Endothelial cell of umbilical vein (primary cell): Measurements from ENCODE around the gene VGLL4. TPM values are rescaled to one million over a fixed set of nuclear protein-coding genes. Genes with fewer than 3 reads are reported as not detected.

Experiments used
- BruUV-seq: library from RNA; stranded (reverse); fragments of 400-500 nt; replicated peaks from 2 replicates; lab custom pipeline; 2021; lab: Mats Ljungman, UMichigan
- CTCF ChIA-PET: fragments of 300-600, 350-600 bp; sonication (Branson Sonifier 250); formaldehyde crosslinking; loops from one replicate; lab custom pipeline; 2021; ENCODE audit warnings: antibody characterized with exemption, inconsistent platforms; lab: Charles Lee
- POLR2A ChIA-PET: fragments of 300-600, 350-600 bp; sonication (Branson Sonifier 250); formaldehyde crosslinking; loops from one replicate; lab custom pipeline; 2021; ENCODE audit warnings: antibody characterized with exemption, inconsistent platforms; lab: Charles Lee
- DNase-seq: peaks from one replicate; pipeline ENCODE4 v3.0.0-alpha.2; 2011; ENCODE audit warnings: low read depth, low spot score
- FAIRE-seq: peaks from 2 replicates; lab custom pipeline; 2011; peaks lifted over from hg19 to GRCh38; lab: Jason Lieb, UNC
- H2AFZ ChIP-seq: 2 replicates; pipeline ENCODE4 v1.6.0; 2012; ENCODE audit warnings: low read depth, low read length, control low read depth, inconsistent platforms
- H3K27ac ChIP-seq: 2 replicates; pipeline ENCODE4 v1.5.1; 2011; ENCODE audit warnings: low read depth, mild to moderate bottlenecking, control low read depth, low read length, moderate library complexity; ENCODE audit not compliant: insufficient read depth
- H3K27me3 ChIP-seq, 2 experiments: 2 replicates each; pipeline versions ENCODE4 v1.6.0 to v1.6.1; 2011; ENCODE audit warnings: low read length in 2 of 2, mixed read lengths in 1 of 2; ENCODE audit not compliant: control insufficient read depth in 2 of 2, insufficient read depth in 2 of 2
- H3K36me3 ChIP-seq, 2 experiments: 2 replicates in 1 of 2; 3 replicates in 1 of 2; pipeline ENCODE4 v1.5.1; 2011; ENCODE audit warnings: low read length in 2 of 2, mild to moderate bottlenecking in 1 of 2, moderate library complexity in 1 of 2; ENCODE audit not compliant: control insufficient read depth in 2 of 2, insufficient read depth in 2 of 2; ENCODE audit errors: extremely low read depth in 1 of 2
- H3K4me1 ChIP-seq: 3 replicates; pipeline ENCODE4 v1.5.1; 2011; ENCODE audit warnings: mild to moderate bottlenecking, low read length; ENCODE audit not compliant: control insufficient read depth, insufficient read depth; ENCODE audit errors: extremely low read depth
- H3K4me2 ChIP-seq: 2 replicates; pipeline ENCODE4 v1.6.1; 2011; ENCODE audit warnings: low read length, control low read depth, mixed read lengths; ENCODE audit not compliant: insufficient read depth
- H3K4me3 ChIP-seq, 3 experiments: fragments of 200-600 bp in 1 of 3; sonication (generic), shearing (Covaris generic) in 1 of 3; replicated peaks in 1 of 3; 2 replicates each; pipeline ENCODE4 v1.5.1; 2011 to 2016; ENCODE audit warnings: control low read depth in 3 of 3, low read length in 3 of 3, mild to moderate bottlenecking in 2 of 3, inconsistent platforms in 1 of 3, low read depth in 1 of 3, moderate library complexity in 1 of 3; ENCODE audit not compliant: insufficient read depth in 1 of 3
- H3K79me2 ChIP-seq: 2 replicates; pipeline ENCODE4 v1.6.0; 2012; ENCODE audit warnings: low read length, inconsistent platforms; ENCODE audit not compliant: control insufficient read depth, insufficient read depth
- H3K9ac ChIP-seq: replicated peaks from 2 replicates; pipeline ENCODE3; 2011; ENCODE audit warnings: low read length, control low read depth; ENCODE audit not compliant: insufficient read depth; ENCODE audit errors: extremely low read depth
- H3K9me1 ChIP-seq: replicated peaks from 3 replicates; pipeline ENCODE4 v1.6.0; 2011; ENCODE audit warnings: mild to moderate bottlenecking, low read length; ENCODE audit not compliant: control insufficient read depth, insufficient read depth; ENCODE audit errors: extremely low read depth
- H3K9me3 ChIP-seq: replicated peaks from 2 replicates; pipeline ENCODE4 v1.5.1; 2012; ENCODE audit warnings: low read length, inconsistent platforms; ENCODE audit not compliant: control insufficient read depth, insufficient read depth
- H4K20me1 ChIP-seq: replicated peaks from 2 replicates; pipeline ENCODE3; 2011; ENCODE audit warnings: mild to moderate bottlenecking, low read length; ENCODE audit not compliant: control insufficient read depth, insufficient read depth; ENCODE audit errors: extremely low read depth
- CTCF ChIP-seq, 2 donors: IDR thresholded peaks; 1 replicate in 1 of 2; 2 replicates in 1 of 2; pipeline ENCODE4 v1.5.1; 2011; ENCODE audit warnings: low read length in 2 of 2, mild to moderate bottlenecking in 2 of 2, moderate library complexity in 2 of 2, control low read depth in 1 of 2, inconsistent platforms in 1 of 2, low read depth in 1 of 2; ENCODE audit not compliant: insufficient read depth in 1 of 2; ENCODE audit errors: extremely low read depth in 1 of 2
- EZH2 ChIP-seq: IDR thresholded peaks from 2 replicates; pipeline ENCODE4 v1.6.1; 2012; ENCODE audit warnings: borderline replicate concordance, low read depth, mild to moderate bottlenecking, moderate library complexity, low read length, inconsistent platforms; ENCODE audit not compliant: severe bottlenecking
- FOS ChIP-seq: IDR thresholded peaks from 2 replicates; pipeline ENCODE4 v1.6.1; 2011; ENCODE audit warnings: mild to moderate bottlenecking, low read length, moderate library complexity, borderline replicate concordance; ENCODE audit not compliant: insufficient read depth
- GATA2 ChIP-seq: IDR thresholded peaks from 2 replicates; pipeline ENCODE4 v1.7.0; 2011; ENCODE audit warnings: low read depth, mild to moderate bottlenecking, moderate library complexity, mixed read lengths, low read length; ENCODE audit not compliant: insufficient read length, insufficient read depth
- JUN ChIP-seq: IDR thresholded peaks from 2 replicates; pipeline ENCODE4 v1.6.1; 2011; ENCODE audit warnings: borderline replicate concordance, low read depth; ENCODE audit not compliant: insufficient read length, insufficient read depth
- MAX ChIP-seq: IDR thresholded peaks from 2 replicates; pipeline ENCODE4 v1.6.1; 2011; ENCODE audit not compliant: insufficient read depth, insufficient read length
- MYC ChIP-seq: IDR thresholded peaks from one replicate; pipeline ENCODE4 v1.6.1; 2011; ENCODE audit warnings: mild to moderate bottlenecking, low read depth, low read length
- POLR2A ChIP-seq: IDR thresholded peaks from 2 replicates; pipeline ENCODE4 v1.6.1; 2012; ENCODE audit warnings: low read depth, mild to moderate bottlenecking, control low read depth, low read length
- POLR2AphosphoS5 ChIP-seq: IDR thresholded peaks from 2 replicates; pipeline ENCODE4 v1.6.1; 2012; ENCODE audit warnings: low read depth, mild to moderate bottlenecking, control low read depth, low read length, moderate library complexity; ENCODE audit not compliant: insufficient read depth
- dilution Hi-C: fragments of 300-500 bp; cut with MboI; formaldehyde crosslinking; loops from one replicate; pipeline ENCODE4 v1.15.0; 2019; ENCODE audit warnings: low sequenced_read_pairs; ENCODE audit not compliant: extremely low pct_ligation_motif_present
- intact Hi-C: fragments of 100-400 bp; cut with micrococcal nuclease; formaldehyde crosslinking; loops from one replicate; pipeline ENCODE4 v1.10.0; 2022
- polyA plus RNA-seq, 4 experiments: library from polyadenylated mRNA; depleted of rRNA in 3 of 4; stranded (reverse) in 3 of 4; unstranded in 1 of 4; fragments of >200 nt; gene quantifications; 2 replicates each; pipeline versions ENCODE4 v1.2.1 to v1.2.3, GENCODE V29; 2011 to 2012; ENCODE audit warnings: missing spikeins in 1 of 4
- total RNA-seq: library from RNA; stranded (reverse); gene quantifications from 2 replicates; pipeline ENCODE4 v1.2.3, GENCODE V29; 2021

VGLL4 gene
- total and polyA plus RNA-seq, 2 donors (not counting 3 experiments of a cell fraction or from before 2014, with no cell fraction given): 67.0 to 78.9 TPM

- Histone ChIP-seq H3K36me3 (no peaks in the 10 kb centered on the region), H3K79me2 (no peaks in the 10 kb centered on the region), H2AFZ (no peak overlapping the region), H3K9me1 (no peaks in the 10 kb centered on the region), H3K4me3 (no peak overlapping the region), H3K27ac (no peak overlapping the region), H4K20me1 (no peaks in the 10 kb centered on the region), H3K9ac (no peak overlapping the region), H3K4me1 (no peaks in the 10 kb centered on the region), H3K9me3 (no peaks in the 10 kb centered on the region), H3K27me3 (no peaks in the 10 kb centered on the region), H3K4me2 (no peak overlapping the region)
- ChIA-PET POLR2A (no interaction called here), CTCF (no interaction called here)
- dilution Hi-C loops: no loop called here
- no peak for FAIRE-seq
- BruUV-seq: no TSS peak
- TF ChIP-seq POLR2AphosphoS5 (no peak), EZH2 (no peak), JUN (no peak), FOS (no peak), MAX (no peak), GATA2 (no peak), POLR2A (no peak), CTCF (IDR thresholded peaks at IDR 0.05; ENCODE audit: extremely low read depth in 1 of 2, insufficient read depth in 1 of 2, low read depth in 1 of 2, low read length in 2 of 2) (no peak), MYC (no peak)
- DNase-seq: no peak
- intact Hi-C loops: no loop called here
Measured at GRCh38 chr3:11530153-11530721, 113.5 kb downstream of the VGLL4 start.
